ENCODE data around the gene HMGCL.
A peak's percentile ranks its signal among the peaks of the same experiment; 100 is the strongest.
"Not testable (repeated sequence)": the region's sequence is repeated elsewhere in the genome, so short reads cannot be mapped to it uniquely, and the experiment has no call there.

The HMGCL gene

DNA sequence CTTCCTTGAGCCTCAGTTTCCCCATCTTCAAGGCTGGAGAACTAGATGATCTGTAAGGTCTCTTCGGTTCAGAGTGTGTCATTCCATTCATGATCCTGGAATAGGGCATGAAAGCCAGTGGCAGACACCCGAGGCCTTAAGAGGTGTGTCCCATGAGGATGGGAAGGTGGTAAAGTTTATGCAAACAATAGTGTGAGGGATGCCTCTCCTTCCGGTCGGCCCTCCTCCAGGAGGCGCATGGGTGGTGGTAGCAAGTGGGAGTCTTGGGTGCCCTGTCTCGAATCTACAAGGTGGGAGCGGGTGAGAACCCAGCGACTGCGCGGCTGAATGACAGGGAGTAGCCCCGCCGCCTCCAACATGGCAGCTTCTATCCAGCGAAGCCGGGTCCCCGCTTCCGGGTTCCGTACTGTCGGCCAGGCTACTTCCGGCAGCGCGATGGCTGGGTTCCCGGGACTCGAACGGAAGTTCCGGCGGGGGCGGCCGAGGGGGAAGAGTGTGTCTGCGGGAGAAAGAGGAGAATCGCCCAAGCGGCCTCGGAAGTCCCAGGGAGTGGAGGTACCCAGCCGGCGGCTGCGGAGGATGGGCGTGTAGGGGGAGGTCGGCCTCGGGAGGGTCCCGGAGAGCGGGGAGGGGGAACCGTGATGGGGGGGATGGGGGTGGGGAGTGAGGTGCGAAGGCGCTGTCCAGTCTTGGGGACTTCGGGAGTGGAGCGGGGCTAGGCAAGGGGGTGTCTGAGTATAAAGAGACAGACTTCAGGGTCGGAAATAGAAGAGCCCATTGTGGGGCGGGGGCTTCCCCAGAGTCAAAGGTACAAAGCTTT is 34.3 kb downstream of the HMGCL start, which contains the start of gene LYPLA2:
TSS of gene LYPLA2 (plus strand) at position 450 of the 820 bp plus-strand sequence. CDS start 1,538 bp downstream, outside the sequence.
- H3K9me3 ChIP-seq (ENCODE audit: control insufficient read depth, low read length): no peaks in the 10 kb centered on the region
- peaks cover 15% of the 10 kb centered on the region for H3K4me1 ChIP-seq (ENCODE audit: control insufficient read depth, insufficient read depth, low read length)
- peak within 1 kb of the TSS; percentile 98 for H3K4me3 ChIP-seq (ENCODE audit: low read length)
- peak within 1 kb of the TSS; percentile 93 for H3K9ac ChIP-seq (ENCODE audit: low read length)
- DNase-seq (ENCODE audit: low read depth): peak; percentile 98
- peaks cover 28% of the 10 kb centered on the region for H3K36me3 ChIP-seq (ENCODE audit: control insufficient read depth, insufficient read depth, low read length, severe bottlenecking)
- no peaks in the 10 kb centered on the region for H3K27me3 ChIP-seq (replicated peaks; ENCODE audit: control insufficient read depth, insufficient read depth, low read length)

DNA sequence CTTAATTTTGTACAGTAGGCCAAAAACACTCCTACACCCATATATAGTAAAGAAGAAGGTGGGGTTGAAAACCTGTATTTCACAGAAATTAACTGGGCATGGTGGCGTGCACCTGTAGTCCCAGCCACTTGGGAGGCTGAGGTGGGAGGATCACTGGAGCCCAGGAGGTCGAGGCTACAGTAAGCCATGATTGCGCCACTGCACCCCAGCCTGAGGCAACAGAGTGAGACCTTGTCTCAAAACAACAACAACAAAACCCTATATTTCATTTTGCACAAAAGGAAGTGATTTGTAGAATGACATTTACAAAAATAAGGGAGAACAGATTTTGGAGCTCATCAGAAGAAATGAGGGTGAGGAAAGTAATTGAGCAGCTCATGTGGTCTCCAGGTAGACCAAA is 36.5 kb downstream of the HMGCL start:
- no peak overlapping the region for H3K4me3 ChIP-seq (ENCODE audit: low read length)
- no peaks in the 10 kb centered on the region for H3K9me3 ChIP-seq (ENCODE audit: control insufficient read depth, low read length)
- H3K27me3 ChIP-seq (replicated peaks; ENCODE audit: control insufficient read depth, insufficient read depth, low read length): no peaks in the 10 kb centered on the region
- peaks cover 15% of the 10 kb centered on the region for H3K4me1 ChIP-seq (ENCODE audit: control insufficient read depth, insufficient read depth, low read length)
- H3K36me3 ChIP-seq (ENCODE audit: control insufficient read depth, insufficient read depth, low read length, severe bottlenecking): peaks cover 37% of the 10 kb centered on the region
- no peak for DNase-seq (ENCODE audit: low read depth)
- no peak overlapping the region for H3K9ac ChIP-seq (ENCODE audit: low read length)

DNA sequence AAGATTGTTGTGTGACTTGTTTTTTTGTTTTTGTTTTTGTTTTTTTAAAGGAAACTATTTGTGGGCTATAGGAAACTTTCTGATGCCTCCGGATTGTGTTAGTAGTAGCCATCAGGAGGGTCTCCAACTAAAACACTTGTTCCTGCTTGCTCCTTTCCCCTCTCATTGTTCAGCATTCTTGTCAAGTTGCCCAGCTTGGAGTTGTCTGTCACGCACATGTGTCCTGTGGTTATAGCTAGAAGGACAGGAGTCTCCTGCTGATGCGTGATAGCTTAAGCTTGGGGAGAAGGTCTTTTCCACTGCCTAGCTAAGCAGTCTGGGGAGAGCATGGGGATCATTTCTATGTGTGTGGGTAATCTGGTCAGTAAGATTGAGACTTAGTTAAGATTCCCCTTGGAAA is 37.5 kb downstream of the HMGCL start:
- peaks cover 15% of the 10 kb centered on the region for H3K4me1 ChIP-seq (ENCODE audit: control insufficient read depth, insufficient read depth, low read length)
- no peaks in the 10 kb centered on the region for H3K9me3 ChIP-seq (ENCODE audit: control insufficient read depth, low read length)

DNA sequence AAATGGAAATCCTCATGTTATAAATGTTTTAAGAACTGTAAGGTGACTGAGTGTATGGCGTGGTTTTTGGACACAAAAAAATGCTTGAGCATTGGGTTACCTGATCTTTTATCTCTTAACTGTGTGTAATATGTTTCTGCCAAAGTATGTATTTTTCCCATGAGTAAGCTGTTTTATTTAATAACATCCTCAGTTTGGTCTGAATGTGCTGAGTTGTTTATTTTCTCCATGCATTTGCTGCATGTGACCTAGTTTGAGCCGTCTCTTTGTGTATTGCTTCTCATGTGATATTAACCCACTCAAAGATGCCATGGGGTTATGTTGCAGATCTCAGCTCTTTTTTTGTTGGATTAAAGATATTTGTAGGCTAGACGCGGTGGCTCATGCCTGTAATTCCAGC is 40.4 kb downstream of the HMGCL start:
- Histone ChIP-seq H3K9ac (ENCODE audit: low read length) (no peak overlapping the region), H3K4me3 (ENCODE audit: low read length) (no peak overlapping the region), H3K9me3 (ENCODE audit: control insufficient read depth, low read length) (no peaks in the 10 kb centered on the region), H3K4me1 (ENCODE audit: control insufficient read depth, insufficient read depth, low read length) (peaks cover 6% of the 10 kb centered on the region), H3K36me3 (ENCODE audit: control insufficient read depth, insufficient read depth, low read length, severe bottlenecking) (peaks cover 44% of the 10 kb centered on the region), H3K27me3 (replicated peaks; ENCODE audit: control insufficient read depth, insufficient read depth, low read length) (no peaks in the 10 kb centered on the region)
- DNase-seq (ENCODE audit: low read depth): no peak

More for the DNA sequence above, 37.5 kb downstream of the HMGCL start:
- Histone ChIP-seq H3K36me3 (ENCODE audit: control insufficient read depth, insufficient read depth, low read length, severe bottlenecking) (peaks cover 37% of the 10 kb centered on the region), H3K9ac (ENCODE audit: low read length) (no peak overlapping the region), H3K27me3 (replicated peaks; ENCODE audit: control insufficient read depth, insufficient read depth, low read length) (no peaks in the 10 kb centered on the region), H3K4me3 (ENCODE audit: low read length) (no peak overlapping the region)
- no peak for DNase-seq (ENCODE audit: low read depth)

DNA sequence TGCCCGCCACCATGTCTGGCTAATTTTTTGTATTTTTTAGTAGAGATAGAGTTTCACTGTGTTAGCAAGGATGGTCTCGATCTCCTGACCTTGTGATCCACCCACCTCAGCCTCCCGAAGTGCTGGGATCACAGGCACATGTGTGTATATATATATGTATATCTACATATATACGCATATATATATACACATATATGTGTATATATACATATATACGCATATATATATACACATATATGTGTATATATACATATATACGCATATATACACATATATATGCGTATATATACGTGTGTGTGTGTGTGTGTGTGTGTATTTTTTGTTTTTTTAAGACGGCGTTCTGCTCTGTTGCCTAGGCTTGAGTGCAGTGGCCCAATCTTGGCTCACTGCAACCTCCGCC is 42.1 kb downstream of the HMGCL start:
- DNase-seq (ENCODE audit: low read depth); H3K9ac ChIP-seq (ENCODE audit: low read length); H3K9me3 ChIP-seq (ENCODE audit: control insufficient read depth, low read length); H3K4me3 ChIP-seq (ENCODE audit: low read length); H3K27me3 ChIP-seq (replicated peaks; ENCODE audit: control insufficient read depth, insufficient read depth, low read length): not testable (repeated sequence)
- Histone ChIP-seq H3K4me1 (ENCODE audit: control insufficient read depth, insufficient read depth, low read length) (peaks cover 18% of the 10 kb centered on the region), H3K36me3 (ENCODE audit: control insufficient read depth, insufficient read depth, low read length, severe bottlenecking) (peaks cover 44% of the 10 kb centered on the region)

DNA sequence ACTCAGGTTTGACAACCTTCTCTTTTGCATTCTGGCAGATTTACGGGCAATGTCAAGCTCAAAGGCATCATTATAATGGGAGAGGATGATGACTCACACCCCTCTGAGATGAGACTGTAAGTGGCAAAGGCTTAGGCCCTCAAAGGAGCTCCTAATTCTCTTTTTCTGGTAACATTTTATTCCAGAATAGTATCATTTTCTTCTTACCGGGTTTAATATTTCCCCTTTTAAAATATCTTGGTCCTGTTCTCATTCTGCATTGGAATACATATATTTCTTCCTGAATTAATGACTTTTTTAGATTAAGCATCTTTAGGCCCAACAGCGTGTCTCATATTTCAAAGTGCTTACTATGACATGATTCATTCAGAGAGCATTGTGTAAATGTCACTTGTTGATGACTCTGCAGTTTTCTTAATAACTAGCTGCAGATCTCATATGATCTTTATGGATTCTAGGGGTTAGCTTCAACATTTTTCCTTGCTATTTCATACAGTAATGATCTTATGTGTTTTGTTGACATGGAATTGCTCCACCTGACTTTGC is 45.3 kb downstream of the HMGCL start:
- Histone ChIP-seq H3K4me3 (ENCODE audit: low read length) (peak overlapping the region; percentile 99), H3K27me3 (replicated peaks; ENCODE audit: control insufficient read depth, insufficient read depth, low read length) (no peaks in the 10 kb centered on the region), H3K36me3 (ENCODE audit: control insufficient read depth, insufficient read depth, low read length, severe bottlenecking) (peaks cover 16% of the 10 kb centered on the region), H3K9me3 (ENCODE audit: control insufficient read depth, low read length) (no peaks in the 10 kb centered on the region), H3K9ac (ENCODE audit: low read length) (no peak overlapping the region), H3K4me1 (ENCODE audit: control insufficient read depth, insufficient read depth, low read length) (peaks cover 21% of the 10 kb centered on the region)
- peak; percentile 65 for DNase-seq (ENCODE audit: low read depth)

DNA sequence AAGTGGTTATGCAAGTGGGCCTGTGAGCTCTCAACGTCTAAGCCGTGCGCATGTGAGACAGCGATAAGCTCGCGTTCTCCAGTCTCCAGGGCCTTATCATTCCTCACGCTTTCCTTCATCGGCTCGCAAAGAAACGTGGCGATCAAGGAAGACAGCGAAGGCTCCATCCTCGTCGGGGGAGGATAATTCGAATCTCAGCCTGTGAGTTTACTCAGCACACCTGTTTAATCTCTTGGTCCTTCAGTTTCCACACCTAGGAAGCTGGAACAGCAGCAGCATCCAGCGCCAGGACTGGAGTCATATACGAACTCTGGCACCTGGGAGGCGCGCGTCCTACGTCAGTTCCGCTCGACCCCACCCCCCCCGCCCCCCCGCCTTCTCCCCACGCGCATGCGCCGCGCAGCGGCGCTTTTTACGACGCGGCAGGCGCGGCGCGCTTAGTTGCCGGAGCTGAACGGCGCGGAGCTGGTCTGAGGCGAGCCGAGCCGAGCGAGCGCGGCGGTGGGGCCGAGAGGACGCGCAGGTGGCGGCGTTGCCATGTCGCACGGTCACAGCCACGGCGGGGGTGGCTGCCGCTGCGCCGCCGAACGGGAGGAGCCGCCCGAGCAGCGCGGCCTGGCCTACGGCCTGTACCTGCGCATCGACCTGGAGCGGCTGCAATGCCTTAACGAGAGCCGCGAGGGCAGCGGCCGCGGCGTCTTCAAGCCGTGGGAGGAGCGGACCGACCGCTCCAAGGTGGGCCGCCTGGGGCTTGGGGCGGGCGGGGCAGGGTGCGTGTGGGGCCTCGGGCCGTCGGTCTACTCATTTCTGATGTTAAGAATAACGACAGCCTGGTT is 47.0 kb downstream of the HMGCL start, which contains the start of gene PITHD1:
TSS of gene PITHD1 (plus strand) at position 440 of the 836 bp plus-strand sequence. CDS start at position 538, 98 bp downstream.
- H3K27me3 ChIP-seq (replicated peaks; ENCODE audit: control insufficient read depth, insufficient read depth, low read length): no peaks in the 10 kb centered on the region
- H3K9me3 ChIP-seq (ENCODE audit: control insufficient read depth, low read length): no peaks in the 10 kb centered on the region
- peak within 1 kb of the TSS; percentile 99 for H3K4me3 ChIP-seq (ENCODE audit: low read length)
- H3K4me1 ChIP-seq (ENCODE audit: control insufficient read depth, insufficient read depth, low read length): peaks cover 21% of the 10 kb centered on the region
- DNase-seq (ENCODE audit: low read depth): peak; percentile 92
- H3K9ac ChIP-seq (ENCODE audit: low read length): peak within 1 kb of the TSS; percentile 92
- peaks cover 7% of the 10 kb centered on the region for H3K36me3 ChIP-seq (ENCODE audit: control insufficient read depth, insufficient read depth, low read length, severe bottlenecking)

DNA sequence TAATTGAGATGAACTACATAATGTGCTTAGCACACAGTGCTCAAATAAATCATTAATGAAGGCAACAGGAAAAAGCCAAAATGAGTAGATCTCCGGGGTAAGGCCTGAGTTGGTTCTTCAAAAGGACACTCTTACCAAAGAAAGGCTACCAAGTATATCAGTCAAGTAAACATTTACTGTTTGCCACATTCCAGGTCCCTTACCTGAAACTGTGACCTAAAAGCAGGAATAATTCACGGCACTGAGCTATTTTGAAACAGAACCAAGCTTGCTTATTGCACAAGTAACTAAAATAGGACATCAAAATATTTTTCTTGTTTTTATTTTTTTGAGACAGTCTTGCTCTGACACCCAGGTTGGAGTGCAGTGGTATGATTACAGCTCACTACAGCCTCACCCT is 49.0 kb downstream of the HMGCL start:
- no peak for DNase-seq (ENCODE audit: low read depth)
- Histone ChIP-seq H3K4me3 (ENCODE audit: low read length) (no peak overlapping the region), H3K27me3 (replicated peaks; ENCODE audit: control insufficient read depth, insufficient read depth, low read length) (no peaks in the 10 kb centered on the region), H3K36me3 (ENCODE audit: control insufficient read depth, insufficient read depth, low read length, severe bottlenecking) (no peaks in the 10 kb centered on the region), H3K4me1 (ENCODE audit: control insufficient read depth, insufficient read depth, low read length) (peaks cover 21% of the 10 kb centered on the region), H3K9me3 (ENCODE audit: control insufficient read depth, low read length) (no peaks in the 10 kb centered on the region), H3K9ac (ENCODE audit: low read length) (no peak overlapping the region)

DNA sequence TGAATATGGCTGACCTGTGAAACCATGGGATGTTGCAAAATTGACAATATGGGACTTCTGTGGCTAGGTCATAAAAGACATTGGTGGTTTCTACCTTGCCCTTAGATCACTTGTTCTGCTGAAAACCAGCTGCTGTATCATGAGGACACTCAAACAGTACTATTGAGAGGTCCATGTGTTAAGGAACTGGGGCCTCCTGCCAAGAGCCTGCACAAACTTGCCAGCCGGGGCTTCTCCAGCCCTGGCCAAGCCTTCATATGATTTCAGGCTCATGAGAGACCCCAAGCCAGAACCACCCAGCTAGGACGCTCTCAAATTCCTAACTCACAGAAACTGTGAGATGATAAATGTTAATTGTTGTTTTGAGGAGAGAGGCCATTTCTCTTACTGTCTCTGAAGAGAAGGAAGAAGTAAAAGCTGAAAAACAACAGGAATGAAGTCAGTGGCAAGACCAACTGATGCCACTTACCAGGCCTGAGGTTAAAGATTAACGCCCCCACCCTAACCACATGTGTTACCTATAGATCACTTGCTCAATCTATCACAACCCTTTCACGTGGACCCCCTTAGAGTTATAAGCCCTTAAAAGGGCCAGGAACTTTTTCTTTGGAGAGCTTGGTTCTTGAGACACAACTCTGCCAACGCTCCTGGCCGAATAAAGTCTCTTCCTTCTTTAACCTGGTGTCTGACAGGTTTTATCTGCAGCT is 50.9 kb downstream of the HMGCL start:
- H3K4me1 ChIP-seq (ENCODE audit: control insufficient read depth, insufficient read depth, low read length): peaks cover 10% of the 10 kb centered on the region
- H3K4me3 ChIP-seq (ENCODE audit: low read length): no peak overlapping the region
- H3K27me3 ChIP-seq (replicated peaks; ENCODE audit: control insufficient read depth, insufficient read depth, low read length): no peaks in the 10 kb centered on the region
- no peak for DNase-seq (ENCODE audit: low read depth)
- no peaks in the 10 kb centered on the region for H3K9me3 ChIP-seq (ENCODE audit: control insufficient read depth, low read length)
- no peak overlapping the region for H3K9ac ChIP-seq (ENCODE audit: low read length)
- no peaks in the 10 kb centered on the region for H3K36me3 ChIP-seq (ENCODE audit: control insufficient read depth, insufficient read depth, low read length, severe bottlenecking)

DNA sequence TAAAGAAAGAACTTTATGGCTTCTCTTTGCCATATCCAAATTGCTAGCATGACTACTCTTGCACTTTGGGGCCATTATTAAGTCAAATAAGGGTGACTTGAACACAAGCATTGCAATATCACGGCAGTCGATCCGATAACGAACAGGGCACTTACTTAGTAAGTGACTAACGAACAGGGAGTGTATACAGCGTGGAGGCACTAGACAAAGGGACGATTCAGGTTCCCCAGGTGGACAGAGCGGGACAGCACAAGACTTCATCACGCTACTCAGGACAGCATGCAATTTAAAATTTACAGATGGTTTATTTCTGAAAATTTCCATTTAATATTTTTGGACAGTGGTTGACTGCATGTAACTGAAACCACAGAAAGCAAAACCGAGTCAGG is 52.4 kb downstream of the HMGCL start:
- no peak for DNase-seq (ENCODE audit: low read depth)
- Histone ChIP-seq H3K9me3 (ENCODE audit: control insufficient read depth, low read length) (no peaks in the 10 kb centered on the region), H3K9ac (ENCODE audit: low read length) (no peak overlapping the region), H3K36me3 (ENCODE audit: control insufficient read depth, insufficient read depth, low read length, severe bottlenecking) (peaks cover 8% of the 10 kb centered on the region), H3K4me3 (ENCODE audit: low read length) (no peak overlapping the region), H3K4me1 (ENCODE audit: control insufficient read depth, insufficient read depth, low read length) (peaks cover 4% of the 10 kb centered on the region), H3K27me3 (replicated peaks; ENCODE audit: control insufficient read depth, insufficient read depth, low read length) (no peaks in the 10 kb centered on the region)
